Bronchial epithelial cell (primary cell): ENCODE data around the gene UNC13A. TPM values are rescaled to one million over a fixed set of nuclear protein-coding genes. Genes with fewer than 3 reads are reported as not detected.

ENCODE experiments used
- DNase-seq: peaks from one replicate; pipeline ENCODE4 v3.0.0-alpha.2; 2010; ENCODE audit warnings: low read depth
- FAIRE-seq: peaks from 2 replicates; lab custom pipeline; 2011; peaks lifted over from hg19 to GRCh38; lab: Jason Lieb, UNC
- H3K27me3 ChIP-seq: 2 replicates; pipeline ENCODE4 v1.5.1; 2011; ENCODE audit warnings: low read length; ENCODE audit not compliant: control insufficient read depth, insufficient read depth
- H3K36me3 ChIP-seq: 2 replicates; pipeline ENCODE4 v1.5.1; 2011; ENCODE audit warnings: low read length; ENCODE audit not compliant: control insufficient read depth, insufficient read depth
- H3K4me3 ChIP-seq: 2 replicates; pipeline ENCODE4 v1.5.1; 2011; ENCODE audit warnings: mild to moderate bottlenecking, low read depth, low read length, control low read depth
- total RNA-seq: library from RNA; depleted of rRNA; stranded (reverse); fragments of >200 nt; gene quantifications from 2 replicates; pipeline ENCODE4 v1.2.1, GENCODE V29; 2014
- TF ChIP-seq, protein P1 (sequence below): IDR thresholded peaks from 2 replicates; pipeline ENCODE4 v1.5.1; 2011; ENCODE audit warnings: mild to moderate bottlenecking, moderate library complexity, low read length, control low read depth, inconsistent platforms; ENCODE audit not compliant: insufficient read depth, severe bottlenecking

The UNC13A gene
- total RNA-seq, 1 donor from 2014 or later: under 0.01 TPM

- Histone ChIP-seq H3K4me3 (peak overlapping the region; percentile 30), H3K27me3 (peaks cover 5% of the 10 kb centered on the region), H3K36me3 (no peaks in the 10 kb centered on the region)
- TF ChIP-seq, protein P1, sequence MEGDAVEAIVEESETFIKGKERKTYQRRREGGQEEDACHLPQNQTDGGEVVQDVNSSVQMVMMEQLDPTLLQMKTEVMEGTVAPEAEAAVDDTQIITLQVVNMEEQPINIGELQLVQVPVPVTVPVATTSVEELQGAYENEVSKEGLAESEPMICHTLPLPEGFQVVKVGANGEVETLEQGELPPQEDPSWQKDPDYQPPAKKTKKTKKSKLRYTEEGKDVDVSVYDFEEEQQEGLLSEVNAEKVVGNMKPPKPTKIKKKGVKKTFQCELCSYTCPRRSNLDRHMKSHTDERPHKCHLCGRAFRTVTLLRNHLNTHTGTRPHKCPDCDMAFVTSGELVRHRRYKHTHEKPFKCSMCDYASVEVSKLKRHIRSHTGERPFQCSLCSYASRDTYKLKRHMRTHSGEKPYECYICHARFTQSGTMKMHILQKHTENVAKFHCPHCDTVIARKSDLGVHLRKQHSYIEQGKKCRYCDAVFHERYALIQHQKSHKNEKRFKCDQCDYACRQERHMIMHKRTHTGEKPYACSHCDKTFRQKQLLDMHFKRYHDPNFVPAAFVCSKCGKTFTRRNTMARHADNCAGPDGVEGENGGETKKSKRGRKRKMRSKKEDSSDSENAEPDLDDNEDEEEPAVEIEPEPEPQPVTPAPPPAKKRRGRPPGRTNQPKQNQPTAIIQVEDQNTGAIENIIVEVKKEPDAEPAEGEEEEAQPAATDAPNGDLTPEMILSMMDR: peak; percentile 67
- DNase-seq (peak; percentile 53), FAIRE-seq (no peak)
Observed at GRCh38 chr19:17605761-17606589, 82.2 kb downstream of the UNC13A start.

DNA sequence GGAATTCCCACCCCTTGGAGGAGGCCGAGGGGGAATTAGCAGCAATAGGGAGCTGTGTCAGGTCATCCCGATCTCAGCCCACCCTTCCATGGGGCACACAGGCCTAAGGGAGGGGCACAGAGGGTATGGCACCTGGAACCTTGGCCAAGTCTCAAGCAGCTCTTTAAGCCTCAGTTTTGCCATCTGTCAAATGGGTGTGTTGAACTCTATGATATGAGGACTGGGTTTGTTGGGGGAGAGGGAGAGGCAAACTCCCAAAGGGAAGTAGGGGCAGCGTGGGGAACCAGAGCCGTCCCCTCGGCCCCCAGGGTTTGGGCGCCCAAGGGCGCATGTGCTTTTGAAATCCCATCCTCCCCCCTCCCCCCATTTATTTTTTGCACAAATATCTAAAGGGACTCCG, 83.0 kb downstream of the UNC13A start:
- TF ChIP-seq, protein P1: no peak
- FAIRE-seq (no peak), DNase-seq (no peak)
- Histone ChIP-seq H3K4me3 (no peak overlapping the region), H3K27me3 (peaks cover 5% of the 10 kb centered on the region), H3K36me3 (no peaks in the 10 kb centered on the region)

GRCh38 chr19:17604372-17605025, 83.7 kb downstream of the UNC13A start:
- Histone ChIP-seq H3K27me3 (peaks cover 5% of the 10 kb centered on the region), H3K4me3 (no peak overlapping the region), H3K36me3 (no peaks in the 10 kb centered on the region)
- TF ChIP-seq, protein P1: no peak
- FAIRE-seq: no peak
- no peak for DNase-seq

DNA sequence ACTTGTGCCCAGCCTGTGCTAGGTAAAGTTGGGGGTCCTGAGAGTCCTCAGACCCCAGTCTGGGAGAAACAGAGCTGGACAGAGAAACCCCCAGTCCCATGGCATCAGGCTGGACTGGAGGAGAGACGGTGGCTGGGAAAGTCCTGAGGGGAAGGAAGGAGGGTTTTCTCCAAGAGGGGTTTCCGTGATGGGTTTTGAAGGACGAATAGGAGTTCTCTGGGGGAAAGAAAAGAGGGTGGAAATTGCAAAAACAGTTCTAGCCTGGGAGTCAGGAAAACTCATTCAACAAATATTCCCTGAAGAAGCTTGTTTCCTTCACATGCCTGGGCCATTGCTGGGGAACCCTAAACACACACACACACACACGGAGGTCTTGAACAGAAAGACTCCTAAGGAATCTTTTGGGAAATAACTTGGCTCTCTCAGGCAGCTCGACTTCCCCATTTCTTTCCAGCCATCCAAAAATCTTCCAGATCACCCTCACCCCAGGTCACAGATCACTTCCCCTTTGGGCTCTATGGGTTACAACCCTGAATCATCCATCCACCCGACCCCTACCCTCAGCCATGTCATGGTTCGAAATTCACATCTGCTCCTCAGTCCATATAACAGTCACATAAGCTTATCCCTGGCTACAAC, 85.2 kb downstream of the UNC13A start:
- TF ChIP-seq, protein P1: no peak
- Histone ChIP-seq H3K27me3 (peaks cover 5% of the 10 kb centered on the region), H3K36me3 (no peaks in the 10 kb centered on the region), H3K4me3 (no peak overlapping the region)
- FAIRE-seq: no peak
- DNase-seq: no peak

DNA sequence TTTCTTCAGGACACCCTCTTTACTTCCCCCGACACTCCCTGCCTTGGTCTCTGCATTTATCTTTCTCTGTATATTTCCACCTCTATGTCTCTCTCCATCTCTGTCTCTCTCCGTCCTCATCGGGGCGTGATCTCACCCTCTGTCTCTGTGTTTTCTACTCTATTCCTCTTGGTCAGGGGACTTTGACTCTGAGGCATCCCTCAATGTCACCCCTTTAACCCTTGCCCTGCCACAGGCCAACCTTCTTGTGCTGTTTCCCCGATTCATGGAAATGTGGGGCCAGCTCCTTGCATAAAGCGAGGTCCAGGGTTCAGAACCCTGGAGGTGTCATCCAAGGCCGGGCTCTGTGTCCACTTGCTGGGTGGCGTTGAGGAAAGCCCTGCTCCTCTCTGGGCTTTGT, 85.9 kb downstream of the UNC13A start:
- FAIRE-seq (no peak), DNase-seq (no peak)
- Histone ChIP-seq H3K4me3 (no peak overlapping the region), H3K27me3 (peaks cover 5% of the 10 kb centered on the region), H3K36me3 (no peaks in the 10 kb centered on the region)
- TF ChIP-seq, protein P1: no peak
